GM21367 (cell line): Measurements from ENCODE around the gene IRF8.

Experiments used
- ATAC-seq: cut with Tn5 transposase; IDR thresholded peaks from one replicate; pipeline ENCODE4 v1.9.1; 2021; ENCODE audit not compliant: unreplicated experiment

Gene IRF8

DNA sequence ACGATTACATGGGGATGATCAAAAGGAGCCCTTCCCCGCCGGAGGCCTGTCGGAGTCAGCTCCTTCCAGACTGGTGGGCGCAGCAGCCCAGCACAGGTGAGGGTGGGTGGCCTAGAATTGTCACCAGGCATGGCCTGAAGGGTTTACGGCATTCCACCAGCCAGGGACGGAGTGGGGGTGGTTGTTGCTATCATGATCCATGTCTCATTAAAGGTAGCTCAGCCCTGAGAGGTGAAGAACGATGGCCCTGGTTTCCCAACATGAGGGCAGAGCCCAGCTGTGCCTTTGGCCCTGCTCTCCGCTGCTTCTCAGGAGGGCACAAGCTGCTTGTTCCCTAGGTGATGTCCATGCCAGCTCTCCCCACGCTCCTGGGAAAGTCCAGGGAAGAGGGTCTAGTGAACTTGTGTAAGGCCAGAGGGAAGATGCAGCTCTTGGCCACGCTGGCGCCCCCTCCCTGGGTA, 14.2 kb downstream of the IRF8 start:
- no peak for ATAC-seq

GRCh38 chr16:85913688-85914422, 14.9 kb downstream of the IRF8 start:
- no peak for ATAC-seq

GRCh38 chr16:85914423-85914794, 15.4 kb downstream of the IRF8 start:
- no peak for ATAC-seq

GRCh38 chr16:85915125-85915845, 16.3 kb downstream of the IRF8 start:
- no peak for ATAC-seq

DNA sequence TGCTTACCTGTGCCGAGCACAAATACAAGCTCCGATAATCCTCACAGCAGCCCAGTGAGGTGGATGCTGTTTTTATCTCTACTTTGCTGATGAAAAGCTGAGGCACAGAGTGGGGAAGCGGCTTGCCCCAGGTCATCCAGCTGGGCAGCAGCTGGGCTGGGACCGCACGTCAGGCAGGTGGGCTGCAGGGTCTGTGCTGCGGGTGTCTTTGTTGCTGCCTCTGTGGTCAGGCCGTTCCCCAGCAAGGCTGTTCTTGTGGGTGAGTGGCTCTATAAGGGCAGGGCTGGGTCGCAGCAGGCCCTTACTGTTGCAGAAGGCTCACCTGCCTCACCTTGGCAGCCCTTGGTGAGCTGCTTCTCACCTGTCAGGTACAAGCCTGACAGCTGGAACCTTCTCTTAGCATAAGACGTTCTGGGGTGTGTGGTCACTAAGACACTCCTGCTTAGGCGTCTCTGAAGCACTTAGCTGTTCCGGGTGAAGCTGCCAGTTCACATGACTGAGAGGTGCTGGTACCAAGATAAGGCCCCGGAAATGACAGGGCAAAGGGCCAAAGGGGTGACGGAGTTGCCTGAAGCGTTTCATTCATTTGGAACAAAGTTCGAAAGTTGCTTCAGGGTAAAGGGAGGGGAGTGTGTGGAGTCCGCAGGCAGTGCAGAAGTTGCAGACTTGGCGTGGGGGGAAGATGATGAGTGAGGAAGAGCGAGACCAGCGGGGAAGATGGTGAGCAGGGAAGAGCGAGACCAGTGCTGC, 17.4 kb downstream of the IRF8 start:
- ATAC-seq, result no peak

DNA sequence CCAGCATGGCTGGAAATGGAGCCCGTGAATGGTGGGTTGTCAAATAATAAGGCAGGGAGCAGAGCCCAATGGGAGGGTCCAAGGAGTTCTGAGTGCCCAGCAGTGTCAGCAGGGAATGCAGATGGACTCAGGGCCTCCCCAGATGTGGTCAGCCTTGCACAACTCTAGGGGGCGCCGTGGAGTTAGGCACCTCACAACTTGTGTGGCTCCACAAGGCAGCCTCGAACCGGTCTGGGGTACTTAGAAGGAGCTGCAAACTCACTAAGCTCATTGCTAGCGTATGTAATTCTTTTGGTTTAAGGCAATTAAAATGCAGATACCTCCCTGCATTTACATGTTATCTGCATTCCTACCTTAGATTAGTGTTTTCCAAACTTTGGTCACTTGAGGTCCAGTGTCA, 18.1 kb downstream of the IRF8 start:
- no peak for ATAC-seq

- no peak for ATAC-seq
Measured at GRCh38 chr16:85917959-85918358, 19.0 kb downstream of the IRF8 start.

DNA sequence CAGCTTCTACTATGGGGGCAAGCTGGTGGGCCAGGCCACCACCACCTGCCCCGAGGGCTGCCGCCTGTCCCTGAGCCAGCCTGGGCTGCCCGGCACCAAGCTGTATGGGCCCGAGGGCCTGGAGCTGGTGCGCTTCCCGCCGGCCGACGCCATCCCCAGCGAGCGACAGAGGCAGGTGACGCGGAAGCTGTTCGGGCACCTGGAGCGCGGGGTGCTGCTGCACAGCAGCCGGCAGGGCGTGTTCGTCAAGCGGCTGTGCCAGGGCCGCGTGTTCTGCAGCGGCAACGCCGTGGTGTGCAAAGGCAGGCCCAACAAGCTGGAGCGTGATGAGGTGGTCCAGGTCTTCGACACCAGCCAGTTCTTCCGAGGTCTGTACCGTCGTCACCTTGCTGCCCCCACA, 19.5 kb downstream of the IRF8 start:
- ATAC-seq, result no peak

GRCh38 chr16:85919271-85920267, 20.6 kb downstream of the IRF8 start:
- ATAC-seq, result no peak

- no peak for ATAC-seq
Measured at GRCh38 chr16:85921026-85921425, 22.1 kb downstream of the IRF8 start.

GRCh38 chr16:85923153-85924021, 24.4 kb downstream of the IRF8 start:
- ATAC-seq, result no peak

- no peak for ATAC-seq
Measured at GRCh38 chr16:85924675-85925074, 25.7 kb downstream of the IRF8 start.

GRCh38 chr16:85926370-85926769, 27.4 kb downstream of the IRF8 start:
- ATAC-seq, result no peak

DNA sequence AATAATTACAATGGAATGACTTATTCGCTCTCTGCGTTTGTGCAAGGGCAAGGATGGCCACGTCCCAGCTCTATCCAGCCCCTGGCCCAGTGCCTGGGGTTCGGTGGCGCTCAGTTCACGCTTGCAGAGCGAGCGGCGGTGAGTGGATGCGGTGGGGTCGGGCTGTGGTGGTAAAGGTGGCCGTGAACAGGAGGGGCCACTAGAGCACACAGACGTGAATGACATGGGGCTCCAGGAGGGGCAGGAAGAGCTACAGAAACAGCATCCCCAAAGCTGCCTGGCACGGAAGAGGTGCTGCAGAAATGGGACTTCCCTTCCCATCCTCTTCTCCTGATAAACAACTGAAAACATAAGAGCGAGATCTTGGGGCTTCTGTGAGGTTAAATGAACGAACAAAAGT, 28.4 kb downstream of the IRF8 start:
- no peak for ATAC-seq

- ATAC-seq, result no peak
Measured at GRCh38 chr16:85927959-85928358, 29.0 kb downstream of the IRF8 start.

DNA sequence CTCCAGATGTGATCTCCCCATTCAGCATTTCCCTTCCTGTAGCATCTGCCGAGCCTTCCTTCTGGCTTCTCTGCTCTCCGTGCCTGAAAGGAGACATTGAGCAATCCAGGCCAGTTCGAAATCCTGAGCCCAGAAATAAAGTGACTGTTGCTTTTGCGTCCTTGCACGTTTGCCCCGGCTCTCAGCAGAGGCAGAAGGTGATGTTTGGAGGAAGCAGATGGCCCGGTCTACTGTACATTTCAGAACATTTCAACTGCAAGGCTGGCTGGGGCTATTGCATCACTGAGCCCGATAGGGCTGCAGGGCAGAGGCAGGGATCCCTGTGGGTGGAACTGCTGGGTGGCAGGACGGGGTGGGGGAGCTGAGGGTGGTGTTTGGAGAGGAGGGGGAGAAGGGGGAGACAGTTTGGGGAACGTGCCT, 29.4 kb downstream of the IRF8 start:
- ATAC-seq, result no peak

GRCh38 chr16:85929259-85929721, 30.3 kb downstream of the IRF8 start:
- ATAC-seq, result no peak

- ATAC-seq, result no peak
Measured at GRCh38 chr16:85930301-85930700, 31.3 kb downstream of the IRF8 start.

DNA sequence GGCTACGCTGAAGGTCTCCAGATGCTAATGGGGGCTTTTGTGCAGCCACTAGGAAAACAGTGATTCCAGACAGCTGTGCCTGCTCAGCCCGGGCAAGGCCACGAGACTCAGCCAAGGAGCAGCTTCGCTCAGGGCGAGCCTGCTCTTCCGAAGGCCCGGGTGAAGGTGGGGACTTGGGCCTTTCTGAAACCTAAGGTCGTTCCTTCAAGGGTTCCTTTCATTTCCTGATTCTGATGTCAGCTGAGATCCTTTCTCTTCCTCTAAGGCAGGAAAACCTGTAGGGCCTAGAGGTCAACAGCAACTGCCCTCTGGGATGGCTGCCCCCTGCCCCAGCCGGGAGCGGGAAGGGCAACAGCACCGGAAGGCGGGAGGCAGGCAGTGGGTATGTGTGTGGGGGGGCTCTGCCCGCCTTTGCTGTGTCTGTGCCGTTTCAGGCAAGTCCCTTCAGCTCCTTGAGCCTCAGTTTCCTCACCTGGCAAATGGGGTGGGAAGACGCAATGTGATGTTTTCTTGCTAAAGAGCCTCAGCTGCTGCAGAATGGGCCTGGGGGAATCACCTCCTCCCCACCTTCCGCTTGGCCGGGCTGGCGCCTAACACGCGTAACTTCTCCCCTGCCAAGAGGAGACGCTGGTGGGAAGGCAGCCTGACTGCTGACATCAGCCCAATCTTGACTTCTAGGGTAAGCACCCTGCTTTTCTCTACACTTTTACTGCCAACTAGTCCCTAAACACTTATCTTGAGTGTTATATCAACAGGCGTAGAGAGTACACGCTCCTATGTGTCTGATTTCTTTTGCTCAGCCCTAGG, 32.8 kb downstream of the IRF8 start:
- ATAC-seq, result no peak
